GM19397 (cell line): ENCODE measurements around the gene OR5L1.

Source experiments
- ATAC-seq: cut with Tn5 transposase; IDR thresholded peaks from one replicate; pipeline ENCODE4 v1.9.1; 2021; ENCODE audit warnings: mild to moderate bottlenecking, moderate library complexity; ENCODE audit not compliant: unreplicated experiment

The OR5L1 gene

GRCh38 chr11:55811067-55811466 is at the start of gene OR5L1:
Gene OR5L1 (plus strand): TSS chr11:55811367. CDS start chr11:55811467, 100 bp downstream.
- ATAC-seq, result no peak

GRCh38 chr11:55773138-55773537 is 38.0 kb upstream of the OR5L1 start, which contains the start of gene OR5D13:
Gene OR5D13 (plus strand): TSS chr11:55773438. CDS start chr11:55773438, 0 bp downstream.
- no peak for ATAC-seq

GRCh38 chr11:55791606-55792005 is 19.6 kb upstream of the OR5L1 start:
- ATAC-seq, result no peak

GRCh38 chr11:55793321-55793720 is 17.8 kb upstream of the OR5L1 start:
- no peak for ATAC-seq

- ATAC-seq, result no peak
Measured at GRCh38 chr11:55795256-55795655, 15.9 kb upstream of the OR5L1 start, which contains the start of gene OR5D14. Gene OR5D14 (plus strand): TSS chr11:55795556. CDS start chr11:55795556, 0 bp downstream.

- ATAC-seq, result no peak
Measured at GRCh38 chr11:55806248-55806647, 4.9 kb upstream of the OR5L1 start.

- ATAC-seq, result no peak
Measured at GRCh38 chr11:55819330-55819729, 8.2 kb downstream of the OR5L1 start, which contains the start of gene OR5D18. Gene OR5D18 (plus strand): TSS chr11:55819630. CDS start chr11:55819630, 0 bp downstream.

GRCh38 chr11:55826919-55827318 is 15.8 kb downstream of the OR5L1 start, which contains the start of gene OR5L2:
Gene OR5L2 (plus strand): TSS chr11:55827219. CDS start chr11:55827219, 0 bp downstream.
- ATAC-seq, result no peak

GRCh38 chr11:55838452-55838851 is 27.3 kb downstream of the OR5L1 start, which contains the start of gene OR5D16:
Gene OR5D16 (plus strand): TSS chr11:55838752. CDS start chr11:55838752, 0 bp downstream.
- ATAC-seq, result no peak

- ATAC-seq, result no peak
Measured at GRCh38 chr11:55847453-55847852, 36.3 kb downstream of the OR5L1 start.

- no peak for ATAC-seq
Measured at GRCh38 chr11:55849037-55849436, 37.9 kb downstream of the OR5L1 start.

GRCh38 chr11:55852141-55852540 is 41.0 kb downstream of the OR5L1 start:
- no peak for ATAC-seq

GRCh38 chr11:55854704-55855103 is 43.5 kb downstream of the OR5L1 start:
- no peak for ATAC-seq
